ENCODE data around the gene CLPTM1. TPM values are rescaled to one million over a fixed set of nuclear protein-coding genes. Genes with fewer than 3 reads are reported as not detected.

The CLPTM1 gene
- polyA plus RNA-seq, 1 of the 3 experiments (the other 2 are of a cell fraction) = 86.5 TPM

DNA sequence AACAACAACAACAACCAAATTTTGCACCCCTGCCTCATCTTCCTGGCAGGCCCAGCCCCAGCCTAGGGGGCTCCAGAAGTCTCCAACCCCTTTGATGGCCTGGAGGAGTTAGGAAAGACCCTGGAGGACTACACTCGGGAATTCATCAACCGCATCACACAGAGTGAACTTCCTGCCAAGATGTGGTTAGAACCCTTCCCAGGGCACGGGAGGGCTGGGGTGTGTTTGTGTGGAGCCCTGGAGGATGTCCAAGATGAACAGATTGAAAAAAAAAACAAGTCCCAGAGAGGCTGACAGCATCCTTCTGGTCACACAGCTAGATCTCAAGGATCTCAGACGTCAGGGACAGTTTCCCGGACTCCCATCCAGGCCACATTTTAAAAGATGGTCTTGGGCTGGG lies 27.4 kb upstream of the CLPTM1 start:
- Histone ChIP-seq H3K79me2 (ENCODE audit: insufficient read depth) (no peaks in the 10 kb centered on the region), H3F3A (replicated peaks; ENCODE audit: insufficient read depth) (no peaks in the 10 kb centered on the region), H3K9me3 (no peaks in the 10 kb centered on the region), H3K9ac (no peak overlapping the region), H2AFZ (ENCODE audit: low read depth) (no peak overlapping the region), H3K4me2 (0 out of 2 replicates have a peak overlapping the region, but pooled peaks have one; percentile 63), H3K4me1 (ENCODE audit: control insufficient read depth in 1 of 2, insufficient read depth in 2 of 2, low read depth in 1 of 2, low read length in 1 of 2) (no peaks in the 10 kb centered on the region; a peak in 1 of 4 replicates), H3K27ac (ENCODE audit: low read depth in 2 of 2, low read length in 1 of 2) (no peak overlapping the region), H3K4me3 (ENCODE audit: low read depth in 2 of 2, low read length in 1 of 2) (no peak overlapping the region), H4K20me1 (ENCODE audit: insufficient read depth) (no peaks in the 10 kb centered on the region), H3K9me2 (no peaks in the 10 kb centered on the region), H3K27me3 (ENCODE audit: insufficient read depth) (0 out of 2 replicates have a peak, but pooled peaks cover 14% of the 10 kb centered on the region), H3K36me3 (replicated peaks in 1 of 2; ENCODE audit: control insufficient read depth in 1 of 2, insufficient read depth in 2 of 2, low read length in 1 of 2) (no peaks in the 10 kb centered on the region)
- 73% methylated on average over 5 of the region's 5 CpGs for WGBS (ENCODE audit: low lambda C conversion rate)
- TF ChIP-seq FOXM1 (IDR thresholded peaks at IDR 0.05; ENCODE audit: low read depth) (no peak), GATA2 (CRISPR knock-in tag; IDR thresholded peaks at IDR 0.05) (no peak), RXRA (IDR thresholded peaks at IDR 0.05; ENCODE audit: borderline replicate concordance, low read depth) (no peak), PBX3 (IDR thresholded peaks at IDR 0.05) (no peak), YY1 (IDR thresholded peaks at IDR 0.05; ENCODE audit: low read depth) (no peak), CHD2 (IDR thresholded peaks at IDR 0.05; ENCODE audit: low read length, partially characterized antibody) (no peak), TCF12 (IDR thresholded peaks at IDR 0.05) (no peak), TAF1 (IDR thresholded peaks at IDR 0.05; ENCODE audit: borderline replicate concordance, low read depth, low read length) (no peak), NFIC (IDR thresholded peaks at IDR 0.05; ENCODE audit: borderline replicate concordance) (no peak), ZBTB33 (IDR thresholded peaks at IDR 0.05; ENCODE audit: borderline replicate concordance, low read depth) (no peak), JUND (IDR thresholded peaks at IDR 0.05) (no peak), TEAD4 (IDR thresholded peaks at IDR 0.05; ENCODE audit: borderline replicate concordance, insufficient read depth) (no peak), MEF2A (IDR thresholded peaks at IDR 0.05; ENCODE audit: borderline replicate concordance, low read depth) (no peak), EP300 (IDR thresholded peaks at IDR 0.05; ENCODE audit: borderline replicate concordance in 1 of 2, low read depth in 1 of 2, low read length in 1 of 2) (no peak), MAX (IDR thresholded peaks at IDR 0.05; ENCODE audit: low read depth) (no peak), POLR2AphosphoS5 (IDR thresholded peaks at IDR 0.05; ENCODE audit: low read depth, low read length) (no peak)
- TF ChIP-seq, protein P1, sequence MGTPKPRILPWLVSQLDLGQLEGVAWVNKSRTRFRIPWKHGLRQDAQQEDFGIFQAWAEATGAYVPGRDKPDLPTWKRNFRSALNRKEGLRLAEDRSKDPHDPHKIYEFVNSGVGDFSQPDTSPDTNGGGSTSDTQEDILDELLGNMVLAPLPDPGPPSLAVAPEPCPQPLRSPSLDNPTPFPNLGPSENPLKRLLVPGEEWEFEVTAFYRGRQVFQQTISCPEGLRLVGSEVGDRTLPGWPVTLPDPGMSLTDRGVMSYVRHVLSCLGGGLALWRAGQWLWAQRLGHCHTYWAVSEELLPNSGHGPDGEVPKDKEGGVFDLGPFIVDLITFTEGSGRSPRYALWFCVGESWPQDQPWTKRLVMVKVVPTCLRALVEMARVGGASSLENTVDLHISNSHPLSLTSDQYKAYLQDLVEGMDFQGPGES (IDR thresholded peaks at IDR 0.05; ENCODE audit: low read depth, low read length) = no peak
- TF ChIP-seq, protein P2, sequence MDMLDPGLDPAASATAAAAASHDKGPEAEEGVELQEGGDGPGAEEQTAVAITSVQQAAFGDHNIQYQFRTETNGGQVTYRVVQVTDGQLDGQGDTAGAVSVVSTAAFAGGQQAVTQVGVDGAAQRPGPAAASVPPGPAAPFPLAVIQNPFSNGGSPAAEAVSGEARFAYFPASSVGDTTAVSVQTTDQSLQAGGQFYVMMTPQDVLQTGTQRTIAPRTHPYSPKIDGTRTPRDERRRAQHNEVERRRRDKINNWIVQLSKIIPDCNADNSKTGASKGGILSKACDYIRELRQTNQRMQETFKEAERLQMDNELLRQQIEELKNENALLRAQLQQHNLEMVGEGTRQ (IDR thresholded peaks at IDR 0.05; ENCODE audit: borderline replicate concordance, low read depth, low read length) = no peak
- TF ChIP-seq, protein P3, sequence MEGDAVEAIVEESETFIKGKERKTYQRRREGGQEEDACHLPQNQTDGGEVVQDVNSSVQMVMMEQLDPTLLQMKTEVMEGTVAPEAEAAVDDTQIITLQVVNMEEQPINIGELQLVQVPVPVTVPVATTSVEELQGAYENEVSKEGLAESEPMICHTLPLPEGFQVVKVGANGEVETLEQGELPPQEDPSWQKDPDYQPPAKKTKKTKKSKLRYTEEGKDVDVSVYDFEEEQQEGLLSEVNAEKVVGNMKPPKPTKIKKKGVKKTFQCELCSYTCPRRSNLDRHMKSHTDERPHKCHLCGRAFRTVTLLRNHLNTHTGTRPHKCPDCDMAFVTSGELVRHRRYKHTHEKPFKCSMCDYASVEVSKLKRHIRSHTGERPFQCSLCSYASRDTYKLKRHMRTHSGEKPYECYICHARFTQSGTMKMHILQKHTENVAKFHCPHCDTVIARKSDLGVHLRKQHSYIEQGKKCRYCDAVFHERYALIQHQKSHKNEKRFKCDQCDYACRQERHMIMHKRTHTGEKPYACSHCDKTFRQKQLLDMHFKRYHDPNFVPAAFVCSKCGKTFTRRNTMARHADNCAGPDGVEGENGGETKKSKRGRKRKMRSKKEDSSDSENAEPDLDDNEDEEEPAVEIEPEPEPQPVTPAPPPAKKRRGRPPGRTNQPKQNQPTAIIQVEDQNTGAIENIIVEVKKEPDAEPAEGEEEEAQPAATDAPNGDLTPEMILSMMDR (IDR thresholded peaks at IDR 0.05) = no peak
- peak; percentile 2 for DNase-seq
- ChIA-PET POLR2A (no interaction called here), CTCF (interaction anchor here (1.0 kb wide), 1 partner anchor 25 kb away, joined by 3 read pairs; no protein-coding TSS in a partner anchor)

All from SK-N-SH (cell line).